Natural killer cell (primary cell): ENCODE results near the gene BSN. TPM values are rescaled to one million over a fixed set of nuclear protein-coding genes. Genes with fewer than 3 reads are reported as not detected.
A peak's percentile ranks its signal among the peaks of the same experiment; 100 is the strongest.

Experiments used
- ATAC-seq, 3 donors: fragments of 150-1000 bp in 2 of 3; fragments of 200-7000 bp in 1 of 3; cut with Tn5 transposase; 1 replicate in 1 of 3; 2 replicates in 2 of 3; pipeline ENCODE4 v1.10.0; 2021; ENCODE audit warnings: mild to moderate bottlenecking in 2 of 3, moderate library complexity in 2 of 3
- DNase-seq, 2 donors: peaks; one replicate each; pipeline versions ENCODE4 v3.0.0 to v3.0.0-alpha.2; 2013 to 2021; ENCODE audit warnings: mixed read lengths in 1 of 2
- H3K27ac ChIP-seq: one replicate; pipeline ENCODE4 v1.5.1; 2013; ENCODE audit warnings: mild to moderate bottlenecking, low read length
- H3K27me3 ChIP-seq: one replicate; pipeline ENCODE4 v1.6.1; 2013; ENCODE audit warnings: low read length; ENCODE audit not compliant: control insufficient read depth, insufficient read depth
- H3K36me3 ChIP-seq: one replicate; pipeline ENCODE4 v1.6.1; 2013; ENCODE audit warnings: low read length; ENCODE audit not compliant: control insufficient read depth, insufficient read depth
- H3K4me1 ChIP-seq: one replicate; pipeline ENCODE4 v1.6.1; 2013; ENCODE audit warnings: low read length; ENCODE audit not compliant: control insufficient read depth, insufficient read depth
- H3K4me3 ChIP-seq: one replicate; pipeline ENCODE4 v1.5.1; 2013; ENCODE audit warnings: low read length
- H3K9me3 ChIP-seq: one replicate; pipeline ENCODE4 v1.6.1; 2013; ENCODE audit warnings: low read length; ENCODE audit not compliant: control insufficient read depth, insufficient read depth
- H3K27ac Mint-ChIP-seq, 2 donors: one replicate each; pipeline ENCODE4 v1.8.0; 2022; ENCODE audit warnings: mild to moderate bottlenecking in 2 of 2, mixed read lengths in 2 of 2, moderate library complexity in 1 of 2
- H3K27me3 Mint-ChIP-seq, 2 donors: one replicate each; pipeline ENCODE4 v1.8.0; 2022; ENCODE audit warnings: low read depth in 2 of 2, mixed read lengths in 2 of 2
- H3K36me3 Mint-ChIP-seq: one replicate; pipeline ENCODE4 v1.8.0; 2022; ENCODE audit warnings: mixed read lengths
- H3K4me1 Mint-ChIP-seq, 2 donors: one replicate each; pipeline ENCODE4 v1.8.0; 2022; ENCODE audit warnings: mixed read lengths in 2 of 2
- H3K4me3 Mint-ChIP-seq: one replicate; pipeline ENCODE4 v1.8.0; 2022; ENCODE audit warnings: mild to moderate bottlenecking, moderate library complexity, mixed read lengths
- H3K9me3 Mint-ChIP-seq, 2 donors: one replicate each; pipeline ENCODE4 v1.8.0; 2022; ENCODE audit warnings: mixed read lengths in 2 of 2
- CTCF ChIP-seq: fragments of 200-600 bp; IDR thresholded peaks from one replicate; pipeline ENCODE4 v1.8.0; 2022; ENCODE audit warnings: antibody characterized with exemption
- WGBS: methylation state at CpG from one replicate; pipeline ENCODE4 v1.1.7; 2013; ENCODE audit warnings: missing lambda C conversion rate; ENCODE audit not compliant: insufficient coverage; 5-methylcytosine and 5-hydroxymethylcytosine counted together
- intact Hi-C: fragments of 100-400 bp; cut with micrococcal nuclease; formaldehyde crosslinking; loops from one replicate; pipeline ENCODE4 v1.14.2; 2022
- total RNA-seq, 4 donors: library from RNA; stranded (reverse); fragments of 120-200 nt in 1 of 4; gene quantifications; one replicate each; pipeline versions ENCODE4 v1.2.3 to v1.2.4, GENCODE V29; 2013 to 2022

The BSN gene
- total RNA-seq, 3 donors from 2014 or later (not counting 1 experiment from before 2014, with no cell fraction given), result 0.33 to 0.41 (median 0.35) TPM

GRCh38 chr3:49712166-49712565 lies 157.9 kb downstream of the BSN start:
- Mint-ChIP-seq H3K4me3 (no peak overlapping the region), H3K36me3 (no peaks in the 10 kb centered on the region), H3K4me1 (peaks cover 15 to 29% of the 10 kb centered on the region in 2 donors), H3K9me3 (no peaks in the 10 kb centered on the region), H3K27ac (peak overlapping the region in 1 of 2 donors; percentile 63), H3K27me3 (no peaks in the 10 kb centered on the region)
- intact Hi-C loops, result no loop called here
- no peak for DNase-seq
- no peaks in the 10 kb centered on the region for H3K27me3 ChIP-seq
- H3K27ac ChIP-seq, result no peak overlapping the region
- no peaks in the 10 kb centered on the region for H3K36me3 ChIP-seq
- 96% methylated on average over 11 of the region's 11 CpGs for WGBS
- no peak for ATAC-seq
- no peak for TF ChIP-seq CTCF
- H3K4me3 ChIP-seq, result no peak overlapping the region
- H3K9me3 ChIP-seq, result no peaks in the 10 kb centered on the region
- H3K4me1 ChIP-seq, result peaks cover 30% of the 10 kb centered on the region

GRCh38 chr3:49712631-49713317 lies 158.5 kb downstream of the BSN start:
- peak in 1 of 3 donors; percentile 21 for ATAC-seq
- intact Hi-C loops, result no loop called here
- peaks cover 15 to 29% of the 10 kb centered on the region in 2 donors for H3K4me1 Mint-ChIP-seq
- H3K27ac ChIP-seq, result no peak overlapping the region
- H3K27me3 Mint-ChIP-seq, result no peaks in the 10 kb centered on the region
- no peaks in the 10 kb centered on the region for H3K9me3 ChIP-seq
- no peaks in the 10 kb centered on the region for H3K9me3 Mint-ChIP-seq
- H3K4me1 ChIP-seq, result peaks cover 30% of the 10 kb centered on the region
- no peak overlapping the region for H3K4me3 Mint-ChIP-seq
- no peaks in the 10 kb centered on the region for H3K27me3 ChIP-seq
- no peak overlapping the region for H3K4me3 ChIP-seq
- 39% methylated on average over 7 of the region's 7 CpGs for WGBS
- TF ChIP-seq CTCF, result no peak
- no peaks in the 10 kb centered on the region for H3K36me3 ChIP-seq
- no peak overlapping the region for H3K27ac Mint-ChIP-seq
- DNase-seq, result no peak
- H3K36me3 Mint-ChIP-seq, result no peaks in the 10 kb centered on the region

- ATAC-seq (no peak), DNase-seq (no peak)
- no peak for TF ChIP-seq CTCF
- Histone ChIP-seq H3K27ac (no peak overlapping the region), H3K9me3 (no peaks in the 10 kb centered on the region), H3K36me3 (no peaks in the 10 kb centered on the region), H3K27me3 (no peaks in the 10 kb centered on the region), H3K4me3 (no peak overlapping the region), H3K4me1 (peaks cover 35% of the 10 kb centered on the region)
- Mint-ChIP-seq H3K36me3 (no peaks in the 10 kb centered on the region), H3K9me3 (no peaks in the 10 kb centered on the region), H3K27me3 (no peaks in the 10 kb centered on the region), H3K27ac (no peak overlapping the region), H3K4me1 (peaks cover 18 to 31% of the 10 kb centered on the region in 2 donors), H3K4me3 (no peak overlapping the region)
- 83% methylated on average over 25 of the region's 25 CpGs for WGBS
- intact Hi-C loops, result no loop called here
These were observed 159.2 kb downstream of the BSN start for GRCh38 chr3:49713336-49714105.
